H1 (cell line): ENCODE data around the gene ME3.

Experiments
- ASH2L ChIP-seq: fragments of 200-600, 300-600 bp; sonication (generic); IDR thresholded peaks from one replicate; pipeline ENCODE4 v1.7.1; 2017; ENCODE audit warnings: low read length
- CEBPB ChIP-seq: IDR thresholded peaks from 2 replicates; pipeline ENCODE4 v1.6.1; 2012; ENCODE audit warnings: low read depth, low read length
- CREB1 ChIP-seq: IDR thresholded peaks from 2 replicates; pipeline ENCODE4 v1.6.1; 2012; ENCODE audit warnings: inconsistent platforms
- EGR1 ChIP-seq: IDR thresholded peaks from 2 replicates; pipeline ENCODE4 v1.6.1; 2011; ENCODE audit warnings: low read depth, low read length, borderline replicate concordance
- EZH2 ChIP-seq: fragments of 200-600 bp; sonication (generic); IDR thresholded peaks from 2 replicates; pipeline ENCODE4 v1.7.1; 2012; ENCODE audit warnings: low read depth, mild to moderate bottlenecking, moderate library complexity, low read length, inconsistent platforms; ENCODE audit not compliant: severe bottlenecking
- JUN ChIP-seq: IDR thresholded peaks from 2 replicates; pipeline ENCODE4 v1.6.1; 2011; ENCODE audit warnings: low read depth, mild to moderate bottlenecking, improper control_type of control experiment, low read length
- MAFK ChIP-seq: IDR thresholded peaks from 2 replicates; pipeline ENCODE4 v1.6.1; 2012; ENCODE audit warnings: low read depth, mild to moderate bottlenecking, improper control_type of control experiment, low read length
- POLR2A ChIP-seq, 2 experiments: IDR thresholded peaks; 1 replicate in 1 of 2; 2 replicates in 1 of 2; pipeline ENCODE4 v1.6.1; 2011; ENCODE audit warnings: low read depth in 2 of 2, low read length in 2 of 2, mild to moderate bottlenecking in 2 of 2; ENCODE audit errors: control extremely low read depth in 1 of 2
- TF ChIP-seq, protein P1 (sequence below): IDR thresholded peaks from 2 replicates; pipeline ENCODE4 v1.6.1; 2012; ENCODE audit warnings: inconsistent platforms
- TF ChIP-seq, protein P2 (sequence below), 3 experiments: IDR thresholded peaks; 1 replicate in 2 of 3; 2 replicates in 1 of 3; pipeline versions ENCODE4 v1.5.1 to v1.6.1; 2011; ENCODE audit warnings: low read length in 3 of 3, mild to moderate bottlenecking in 3 of 3, inconsistent platforms in 2 of 3, low read depth in 1 of 3, moderate library complexity in 1 of 3; ENCODE audit not compliant: insufficient read depth in 1 of 3; ENCODE audit errors: control extremely low read depth in 1 of 3
- TF ChIP-seq, protein P3 (sequence below): IDR thresholded peaks from 2 replicates; pipeline ENCODE4 v1.6.1; 2011; ENCODE audit warnings: low read length, improper control_type of control experiment

DNA sequence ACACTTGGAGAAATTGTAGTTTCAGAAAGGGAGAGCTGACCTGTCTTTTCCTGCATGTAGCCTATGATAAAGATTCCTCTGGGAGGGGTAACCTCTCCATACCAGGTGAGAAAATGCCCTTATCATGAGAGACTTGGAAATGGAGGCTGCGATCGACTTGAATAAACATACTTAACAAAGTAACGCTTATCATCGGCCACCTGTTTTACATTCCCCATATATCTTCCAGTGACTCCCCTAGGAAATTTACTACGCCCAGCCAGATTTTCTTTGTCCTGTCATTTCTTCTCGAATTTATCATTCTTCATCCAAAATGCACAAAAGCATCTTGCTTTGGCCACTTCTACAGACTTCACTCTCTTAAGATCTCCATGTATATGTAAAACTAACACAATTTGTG, 154.2 kb downstream of the ME3 start:
- TF ChIP-seq, protein P1, sequence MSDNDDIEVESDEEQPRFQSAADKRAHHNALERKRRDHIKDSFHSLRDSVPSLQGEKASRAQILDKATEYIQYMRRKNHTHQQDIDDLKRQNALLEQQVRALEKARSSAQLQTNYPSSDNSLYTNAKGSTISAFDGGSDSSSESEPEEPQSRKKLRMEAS, result no peak
- TF ChIP-seq JUN, result no peak
- no peak for TF ChIP-seq ASH2L
- no peak for TF ChIP-seq MAFK
- TF ChIP-seq, protein P2, sequence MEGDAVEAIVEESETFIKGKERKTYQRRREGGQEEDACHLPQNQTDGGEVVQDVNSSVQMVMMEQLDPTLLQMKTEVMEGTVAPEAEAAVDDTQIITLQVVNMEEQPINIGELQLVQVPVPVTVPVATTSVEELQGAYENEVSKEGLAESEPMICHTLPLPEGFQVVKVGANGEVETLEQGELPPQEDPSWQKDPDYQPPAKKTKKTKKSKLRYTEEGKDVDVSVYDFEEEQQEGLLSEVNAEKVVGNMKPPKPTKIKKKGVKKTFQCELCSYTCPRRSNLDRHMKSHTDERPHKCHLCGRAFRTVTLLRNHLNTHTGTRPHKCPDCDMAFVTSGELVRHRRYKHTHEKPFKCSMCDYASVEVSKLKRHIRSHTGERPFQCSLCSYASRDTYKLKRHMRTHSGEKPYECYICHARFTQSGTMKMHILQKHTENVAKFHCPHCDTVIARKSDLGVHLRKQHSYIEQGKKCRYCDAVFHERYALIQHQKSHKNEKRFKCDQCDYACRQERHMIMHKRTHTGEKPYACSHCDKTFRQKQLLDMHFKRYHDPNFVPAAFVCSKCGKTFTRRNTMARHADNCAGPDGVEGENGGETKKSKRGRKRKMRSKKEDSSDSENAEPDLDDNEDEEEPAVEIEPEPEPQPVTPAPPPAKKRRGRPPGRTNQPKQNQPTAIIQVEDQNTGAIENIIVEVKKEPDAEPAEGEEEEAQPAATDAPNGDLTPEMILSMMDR (IDR thresholded peaks at IDR 0.05; ENCODE audit: control extremely low read depth in 1 of 3, insufficient read depth in 1 of 3, low read depth in 1 of 3, low read length in 3 of 3), result no peak
- TF ChIP-seq CREB1, result no peak
- no peak for TF ChIP-seq POLR2A (IDR thresholded peaks at IDR 0.05; ENCODE audit: control extremely low read depth in 1 of 2, low read depth in 2 of 2, low read length in 2 of 2)
- TF ChIP-seq EGR1, result no peak
- TF ChIP-seq, protein P3, sequence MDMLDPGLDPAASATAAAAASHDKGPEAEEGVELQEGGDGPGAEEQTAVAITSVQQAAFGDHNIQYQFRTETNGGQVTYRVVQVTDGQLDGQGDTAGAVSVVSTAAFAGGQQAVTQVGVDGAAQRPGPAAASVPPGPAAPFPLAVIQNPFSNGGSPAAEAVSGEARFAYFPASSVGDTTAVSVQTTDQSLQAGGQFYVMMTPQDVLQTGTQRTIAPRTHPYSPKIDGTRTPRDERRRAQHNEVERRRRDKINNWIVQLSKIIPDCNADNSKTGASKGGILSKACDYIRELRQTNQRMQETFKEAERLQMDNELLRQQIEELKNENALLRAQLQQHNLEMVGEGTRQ, result no peak
- TF ChIP-seq CEBPB, result no peak
- no peak for TF ChIP-seq EZH2
